HCT116 (cell line): Measurements from ENCODE around the gene CCDC107.

Experiments used
- EZH2phosphoT487 ChIP-seq: fragments of 200-600 bp; IDR thresholded peaks from 2 replicates; pipeline ENCODE4 v1.6.1; 2018; ENCODE audit warnings: antibody characterized with exemption, borderline replicate concordance
- POLR2A ChIP-seq: IDR thresholded peaks from 2 replicates; pipeline ENCODE4 v1.7.0; 2011; ENCODE audit warnings: borderline replicate concordance; ENCODE audit not compliant: insufficient read depth, insufficient read length; ENCODE audit errors: extremely low read depth
- ZNF274 ChIP-seq: fragments of 200-500 bp; sonication (Bioruptor generic); IDR thresholded peaks from 2 replicates; pipeline ENCODE4 v1.6.1; 2014; ENCODE audit warnings: mild to moderate bottlenecking, low read depth, low read length, inconsistent platforms
- TF ChIP-seq, protein P1 (sequence below), 3 experiments: fragments of 200-600 bp in 1 of 3; sonication (generic) in 1 of 3; IDR thresholded peaks in 2 of 3; conservative IDR thresholded peaks in 1 of 3; 2 replicates each; pipeline ENCODE4 v1.5.1; 2012 to 2017; ENCODE audit warnings: low read depth in 2 of 3, low read length in 2 of 3, antibody characterized with exemption in 1 of 3, borderline replicate concordance in 1 of 3, control low read depth in 1 of 3, mild to moderate bottlenecking in 1 of 3, mixed read lengths in 1 of 3, mixed run types in 1 of 3, moderate library complexity in 1 of 3; ENCODE audit not compliant: insufficient read depth in 1 of 3

DNA sequence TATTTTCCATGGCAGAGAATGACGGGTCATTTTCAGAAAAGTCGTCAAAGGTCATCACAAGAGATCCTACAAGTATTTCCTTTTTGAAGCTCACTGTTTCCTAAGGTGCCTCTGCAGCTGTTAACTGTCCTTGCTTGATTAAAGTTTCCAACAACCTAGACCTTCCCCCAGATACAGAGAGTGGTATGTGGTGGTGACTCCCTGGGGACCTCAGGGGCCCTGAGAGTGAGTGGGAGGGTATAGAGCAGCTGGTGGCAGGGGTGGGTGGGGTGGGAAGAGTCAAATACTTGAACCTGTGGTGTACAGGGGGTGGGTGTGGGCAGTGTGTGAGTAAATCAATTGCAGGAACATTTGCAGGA, 38.3 kb upstream of the CCDC107 start:
- TF ChIP-seq ZNF274: no peak
- TF ChIP-seq, protein P1, sequence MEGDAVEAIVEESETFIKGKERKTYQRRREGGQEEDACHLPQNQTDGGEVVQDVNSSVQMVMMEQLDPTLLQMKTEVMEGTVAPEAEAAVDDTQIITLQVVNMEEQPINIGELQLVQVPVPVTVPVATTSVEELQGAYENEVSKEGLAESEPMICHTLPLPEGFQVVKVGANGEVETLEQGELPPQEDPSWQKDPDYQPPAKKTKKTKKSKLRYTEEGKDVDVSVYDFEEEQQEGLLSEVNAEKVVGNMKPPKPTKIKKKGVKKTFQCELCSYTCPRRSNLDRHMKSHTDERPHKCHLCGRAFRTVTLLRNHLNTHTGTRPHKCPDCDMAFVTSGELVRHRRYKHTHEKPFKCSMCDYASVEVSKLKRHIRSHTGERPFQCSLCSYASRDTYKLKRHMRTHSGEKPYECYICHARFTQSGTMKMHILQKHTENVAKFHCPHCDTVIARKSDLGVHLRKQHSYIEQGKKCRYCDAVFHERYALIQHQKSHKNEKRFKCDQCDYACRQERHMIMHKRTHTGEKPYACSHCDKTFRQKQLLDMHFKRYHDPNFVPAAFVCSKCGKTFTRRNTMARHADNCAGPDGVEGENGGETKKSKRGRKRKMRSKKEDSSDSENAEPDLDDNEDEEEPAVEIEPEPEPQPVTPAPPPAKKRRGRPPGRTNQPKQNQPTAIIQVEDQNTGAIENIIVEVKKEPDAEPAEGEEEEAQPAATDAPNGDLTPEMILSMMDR (IDR thresholded peaks at IDR 0.05 in 2 of 3, conservative IDR thresholded peaks at IDR 0.05 in 1 of 3; ENCODE audit: borderline replicate concordance in 1 of 3, insufficient read depth in 1 of 3, low read depth in 2 of 3, low read length in 2 of 3): no peak
- TF ChIP-seq POLR2A: no peak
- TF ChIP-seq EZH2phosphoT487: no peak
